ENCODE data around the gene SLF2. TPM values are rescaled to one million over a fixed set of nuclear protein-coding genes. Genes with fewer than 3 reads are reported as not detected.

The SLF2 gene
- total and polyA plus RNA-seq, 2 of the 13 experiments (the other 11 are each of a cell fraction or from before 2014, with no cell fraction given): 12.2 to 48.1 TPM

GRCh38 chr10:100986952-100987684 is 74.4 kb downstream of the SLF2 start, which contains the start of the genes MRPL43 and TWNK (continued):
- no peak for TF ChIP-seq ZNF460 (CRISPR knock-in tag; IDR thresholded peaks at IDR 0.05; ENCODE audit: borderline replicate concordance)
- TF ChIP-seq, protein P1, sequence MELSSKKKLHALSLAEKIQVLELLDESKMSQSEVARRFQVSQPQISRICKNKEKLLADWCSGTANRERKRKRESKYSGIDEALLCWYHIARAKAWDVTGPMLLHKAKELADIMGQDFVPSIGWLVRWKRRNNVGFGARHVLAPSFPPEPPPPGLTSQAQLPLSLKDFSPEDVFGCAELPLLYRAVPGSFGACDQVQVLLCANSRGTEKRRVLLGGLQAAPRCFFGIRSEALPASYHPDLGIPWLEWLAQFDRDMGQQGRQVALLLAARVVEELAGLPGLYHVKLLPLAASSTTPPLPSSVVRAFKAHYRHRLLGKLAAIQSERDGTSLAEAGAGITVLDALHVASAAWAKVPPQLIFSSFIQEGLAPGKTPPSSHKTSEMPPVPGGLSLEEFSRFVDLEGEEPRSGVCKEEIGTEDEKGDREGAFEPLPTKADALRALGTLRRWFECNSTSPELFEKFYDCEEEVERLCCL (CRISPR knock-in tag; IDR thresholded peaks at IDR 0.05; ENCODE audit: borderline replicate concordance): 0 out of 2 replicates have a peak, but pooled peaks have one; percentile 75
- TF ChIP-seq, protein P2, sequence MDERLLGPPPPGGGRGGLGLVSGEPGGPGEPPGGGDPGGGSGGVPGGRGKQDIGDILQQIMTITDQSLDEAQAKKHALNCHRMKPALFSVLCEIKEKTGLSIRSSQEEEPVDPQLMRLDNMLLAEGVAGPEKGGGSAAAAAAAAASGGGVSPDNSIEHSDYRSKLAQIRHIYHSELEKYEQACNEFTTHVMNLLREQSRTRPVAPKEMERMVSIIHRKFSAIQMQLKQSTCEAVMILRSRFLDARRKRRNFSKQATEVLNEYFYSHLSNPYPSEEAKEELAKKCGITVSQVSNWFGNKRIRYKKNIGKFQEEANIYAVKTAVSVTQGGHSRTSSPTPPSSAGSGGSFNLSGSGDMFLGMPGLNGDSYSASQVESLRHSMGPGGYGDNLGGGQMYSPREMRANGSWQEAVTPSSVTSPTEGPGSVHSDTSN (CRISPR knock-in tag; IDR thresholded peaks at IDR 0.05): no peak
- no peak for TF ChIP-seq ZFP82 (CRISPR knock-in tag; IDR thresholded peaks at IDR 0.05; ENCODE audit: borderline replicate concordance)
- TF ChIP-seq ZNF468 (CRISPR knock-in tag; IDR thresholded peaks at IDR 0.05): peak; percentile 69; the same call in 1 of the 2 replicates
- TF ChIP-seq SIN3A (IDR thresholded peaks at IDR 0.05; ENCODE audit: borderline replicate concordance, low read depth, low read length): peak; percentile 91; the same call in 1 of the 2 replicates
- TF ChIP-seq ZNF816 (CRISPR knock-in tag; IDR thresholded peaks at IDR 0.05; ENCODE audit: borderline replicate concordance): no peak
- TF ChIP-seq, protein P3, sequence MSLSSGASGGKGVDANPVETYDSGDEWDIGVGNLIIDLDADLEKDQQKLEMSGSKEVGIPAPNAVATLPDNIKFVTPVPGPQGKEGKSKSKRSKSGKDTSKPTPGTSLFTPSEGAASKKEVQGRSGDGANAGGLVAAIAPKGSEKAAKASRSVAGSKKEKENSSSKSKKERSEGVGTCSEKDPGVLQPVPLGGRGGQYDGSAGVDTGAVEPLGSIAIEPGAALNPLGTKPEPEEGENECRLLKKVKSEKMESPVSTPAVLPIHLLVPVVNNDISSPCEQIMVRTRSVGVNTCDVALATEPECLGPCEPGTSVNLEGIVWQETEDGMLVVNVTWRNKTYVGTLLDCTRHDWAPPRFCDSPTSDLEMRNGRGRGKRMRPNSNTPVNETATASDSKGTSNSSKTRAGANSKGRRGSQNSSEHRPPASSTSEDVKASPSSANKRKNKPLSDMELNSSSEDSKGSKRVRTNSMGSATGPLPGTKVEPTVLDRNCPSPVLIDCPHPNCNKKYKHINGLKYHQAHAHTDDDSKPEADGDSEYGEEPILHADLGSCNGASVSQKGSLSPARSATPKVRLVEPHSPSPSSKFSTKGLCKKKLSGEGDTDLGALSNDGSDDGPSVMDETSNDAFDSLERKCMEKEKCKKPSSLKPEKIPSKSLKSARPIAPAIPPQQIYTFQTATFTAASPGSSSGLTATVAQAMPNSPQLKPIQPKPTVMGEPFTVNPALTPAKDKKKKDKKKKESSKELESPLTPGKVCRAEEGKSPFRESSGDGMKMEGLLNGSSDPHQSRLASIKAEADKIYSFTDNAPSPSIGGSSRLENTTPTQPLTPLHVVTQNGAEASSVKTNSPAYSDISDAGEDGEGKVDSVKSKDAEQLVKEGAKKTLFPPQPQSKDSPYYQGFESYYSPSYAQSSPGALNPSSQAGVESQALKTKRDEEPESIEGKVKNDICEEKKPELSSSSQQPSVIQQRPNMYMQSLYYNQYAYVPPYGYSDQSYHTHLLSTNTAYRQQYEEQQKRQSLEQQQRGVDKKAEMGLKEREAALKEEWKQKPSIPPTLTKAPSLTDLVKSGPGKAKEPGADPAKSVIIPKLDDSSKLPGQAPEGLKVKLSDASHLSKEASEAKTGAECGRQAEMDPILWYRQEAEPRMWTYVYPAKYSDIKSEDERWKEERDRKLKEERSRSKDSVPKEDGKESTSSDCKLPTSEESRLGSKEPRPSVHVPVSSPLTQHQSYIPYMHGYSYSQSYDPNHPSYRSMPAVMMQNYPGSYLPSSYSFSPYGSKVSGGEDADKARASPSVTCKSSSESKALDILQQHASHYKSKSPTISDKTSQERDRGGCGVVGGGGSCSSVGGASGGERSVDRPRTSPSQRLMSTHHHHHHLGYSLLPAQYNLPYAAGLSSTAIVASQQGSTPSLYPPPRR (CRISPR knock-in tag; IDR thresholded peaks at IDR 0.05; ENCODE audit: borderline replicate concordance): peak; percentile 4; the same call in 1 of the 2 replicates
- no peak for TF ChIP-seq ZNF550 (CRISPR knock-in tag; IDR thresholded peaks at IDR 0.05; ENCODE audit: borderline replicate concordance)
- no peak for TF ChIP-seq ZNF720 (CRISPR knock-in tag; IDR thresholded peaks at IDR 0.05)
- TF ChIP-seq, protein P4, sequence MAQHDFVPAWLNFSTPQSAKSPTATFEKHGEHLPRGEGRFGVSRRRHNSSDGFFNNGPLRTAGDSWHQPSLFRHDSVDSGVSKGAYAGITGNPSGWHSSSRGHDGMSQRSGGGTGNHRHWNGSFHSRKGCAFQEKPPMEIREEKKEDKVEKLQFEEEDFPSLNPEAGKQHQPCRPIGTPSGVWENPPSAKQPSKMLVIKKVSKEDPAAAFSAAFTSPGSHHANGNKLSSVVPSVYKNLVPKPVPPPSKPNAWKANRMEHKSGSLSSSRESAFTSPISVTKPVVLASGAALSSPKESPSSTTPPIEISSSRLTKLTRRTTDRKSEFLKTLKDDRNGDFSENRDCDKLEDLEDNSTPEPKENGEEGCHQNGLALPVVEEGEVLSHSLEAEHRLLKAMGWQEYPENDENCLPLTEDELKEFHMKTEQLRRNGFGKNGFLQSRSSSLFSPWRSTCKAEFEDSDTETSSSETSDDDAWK (CRISPR knock-in tag; IDR thresholded peaks at IDR 0.05): no peak
- peak; percentile 57; the same call in 1 of the 2 replicates for TF ChIP-seq ZNF616 (CRISPR knock-in tag; IDR thresholded peaks at IDR 0.05; ENCODE audit: low read depth)
- TF ChIP-seq ZNF225 (CRISPR knock-in tag; IDR thresholded peaks at IDR 0.05): peak; percentile 80
- TF ChIP-seq IRF2 (CRISPR knock-in tag; IDR thresholded peaks at IDR 0.05): peak; percentile 47; the same call in 1 of the 2 replicates
- peak; percentile 84 for TF ChIP-seq IKZF4 (CRISPR knock-in tag; IDR thresholded peaks at IDR 0.05; ENCODE audit: borderline replicate concordance, low read depth, not compliant biosample characterization)
- TF ChIP-seq, protein P5, sequence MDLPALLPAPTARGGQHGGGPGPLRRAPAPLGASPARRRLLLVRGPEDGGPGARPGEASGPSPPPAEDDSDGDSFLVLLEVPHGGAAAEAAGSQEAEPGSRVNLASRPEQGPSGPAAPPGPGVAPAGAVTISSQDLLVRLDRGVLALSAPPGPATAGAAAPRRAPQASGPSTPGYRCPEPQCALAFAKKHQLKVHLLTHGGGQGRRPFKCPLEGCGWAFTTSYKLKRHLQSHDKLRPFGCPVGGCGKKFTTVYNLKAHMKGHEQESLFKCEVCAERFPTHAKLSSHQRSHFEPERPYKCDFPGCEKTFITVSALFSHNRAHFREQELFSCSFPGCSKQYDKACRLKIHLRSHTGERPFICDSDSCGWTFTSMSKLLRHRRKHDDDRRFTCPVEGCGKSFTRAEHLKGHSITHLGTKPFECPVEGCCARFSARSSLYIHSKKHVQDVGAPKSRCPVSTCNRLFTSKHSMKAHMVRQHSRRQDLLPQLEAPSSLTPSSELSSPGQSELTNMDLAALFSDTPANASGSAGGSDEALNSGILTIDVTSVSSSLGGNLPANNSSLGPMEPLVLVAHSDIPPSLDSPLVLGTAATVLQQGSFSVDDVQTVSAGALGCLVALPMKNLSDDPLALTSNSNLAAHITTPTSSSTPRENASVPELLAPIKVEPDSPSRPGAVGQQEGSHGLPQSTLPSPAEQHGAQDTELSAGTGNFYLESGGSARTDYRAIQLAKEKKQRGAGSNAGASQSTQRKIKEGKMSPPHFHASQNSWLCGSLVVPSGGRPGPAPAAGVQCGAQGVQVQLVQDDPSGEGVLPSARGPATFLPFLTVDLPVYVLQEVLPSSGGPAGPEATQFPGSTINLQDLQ (CRISPR knock-in tag; IDR thresholded peaks at IDR 0.05): 0 out of 2 replicates have a peak, but pooled peaks have one; percentile 52

All from HepG2 (cell line).